ENCODE measurements around the gene KCNQ5. TPM values are rescaled to one million over a fixed set of nuclear protein-coding genes. Genes with fewer than 3 reads are reported as not detected.

The KCNQ5 gene
- total and polyA plus RNA-seq, 2 of the 8 experiments (the other 6 are each of a cell fraction or from before 2014, with no cell fraction given) = 0.83 to 1.2 TPM

DNA sequence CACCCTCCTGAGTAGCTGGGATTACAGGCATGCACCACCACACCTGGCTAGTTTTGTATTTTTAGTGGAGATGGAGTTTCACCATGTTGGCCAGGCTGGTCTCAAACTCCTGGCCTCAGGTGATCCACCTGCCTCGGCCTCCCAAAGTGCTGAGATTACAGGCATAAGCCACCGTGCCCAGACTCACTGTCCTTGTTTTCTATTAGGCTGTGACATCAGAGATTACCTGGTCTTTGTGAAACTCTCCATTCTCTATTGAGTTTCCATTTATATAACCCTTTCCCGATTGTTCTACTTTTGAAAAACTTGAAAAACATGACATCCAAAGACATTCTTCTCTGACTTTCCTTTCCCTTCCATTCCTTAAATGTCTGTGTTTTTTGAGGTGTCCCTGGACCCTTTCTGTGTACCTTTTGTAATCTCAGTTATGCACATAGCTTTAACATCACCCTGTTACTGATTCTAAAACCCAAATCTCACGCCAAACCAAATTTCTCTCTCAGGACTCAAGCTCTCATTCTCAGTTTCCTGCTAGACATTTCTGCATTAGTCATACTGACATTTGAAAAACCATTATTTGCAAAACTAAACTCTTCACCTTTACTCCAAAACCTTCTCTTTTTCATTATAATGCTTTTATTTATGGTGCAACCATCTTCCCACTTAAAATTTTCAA lies 466.4 kb downstream of the KCNQ5 start:
- H3K23ac ChIP-seq (ENCODE audit: insufficient read length) = no peak overlapping the region
- no peak overlapping the region for H2BK12ac ChIP-seq (ENCODE audit: low read depth, low read length)
- no peak overlapping the region for H3K14ac ChIP-seq (ENCODE audit: insufficient read length)
- H3K4me1 ChIP-seq (replicated peaks in 1 of 4; ENCODE audit: control insufficient read depth in 3 of 4, insufficient read depth in 4 of 4, low read length in 3 of 4) = peaks cover 0 to 10% (median 4%) of the 10 kb centered on the region in 4 experiments; a peak in 3 of 7 replicates
- H2AFZ ChIP-seq (ENCODE audit: low read length) = no peak overlapping the region
- no peak overlapping the region for H3K4me3 ChIP-seq (ENCODE audit: extremely low read depth in 1 of 4, insufficient read depth in 2 of 4, low read depth in 3 of 4, low read length in 4 of 4)
- no peaks in the 10 kb centered on the region for H3K9me3 ChIP-seq (ENCODE audit: insufficient read depth in 2 of 2, low read depth in 1 of 2, low read length in 1 of 2)
- no peak overlapping the region for H3K18ac ChIP-seq (ENCODE audit: extremely low read depth, low read length)
- H3K36me3 ChIP-seq (ENCODE audit: control insufficient read depth in 2 of 4, insufficient read depth in 4 of 4, low read length in 3 of 4) = no peaks in the 10 kb centered on the region
- FAIRE-seq (no peak), DNase-seq (ENCODE audit: low read depth in 1 of 2, low spot score in 2 of 2) (no peak)
- WGBS, 2 experiments (ENCODE audit: extremely low coverage in 1 of 2, insufficient coverage in 1 of 2, insufficient read length in 1 of 2, insufficient replicate concordance in 2 of 2, low coverage in 1 of 2, low lambda C conversion rate in 2 of 2, missing lambda C conversion rate in 1 of 2) = 86% methylated on average over 4 of the region's 4 CpGs; no CpG with 5 or more reads in 1 of the 2 experiments
- no peak overlapping the region for H3K9ac ChIP-seq (replicated peaks in 1 of 4; ENCODE audit: extremely low read depth in 1 of 4, low read depth in 3 of 4, low read length in 3 of 4)
- H3K23me2 ChIP-seq (ENCODE audit: low read depth, low read length) = no peaks in the 10 kb centered on the region
- no peak overlapping the region for H2BK5ac ChIP-seq (ENCODE audit: low read depth, low read length)
- H2BK15ac ChIP-seq (ENCODE audit: low read length) = no peak overlapping the region
- H4K91ac ChIP-seq (replicated peaks; ENCODE audit: insufficient read length, low read length) = no peak overlapping the region
- H3K4me2 ChIP-seq (ENCODE audit: insufficient read depth in 1 of 2, low read depth in 2 of 2, low read length in 2 of 2) = no peak overlapping the region
- H3K4ac ChIP-seq (replicated peaks; ENCODE audit: insufficient read length, low read depth, low read length) = no peak overlapping the region
- H3K27ac ChIP-seq (ENCODE audit: low read depth, low read length) = no peak overlapping the region
- no peaks in the 10 kb centered on the region for H3K27me3 ChIP-seq (replicated peaks in 1 of 4; ENCODE audit: control insufficient read depth in 3 of 4, extremely low read depth in 1 of 4, insufficient read depth in 3 of 4, low read length in 3 of 4)
- no peak overlapping the region for H4K8ac ChIP-seq (ENCODE audit: extremely low read depth, insufficient read depth, low read length)
- H2BK120ac ChIP-seq (replicated peaks; ENCODE audit: low read depth, low read length) = no peak overlapping the region
- no peaks in the 10 kb centered on the region for H3K79me2 ChIP-seq (ENCODE audit: control insufficient read depth in 1 of 2, insufficient read depth in 2 of 2, low read length in 2 of 2)
- POLR2A ChIA-PET (ENCODE audit: partially characterized antibody) = no interaction called here
- H2AK5ac ChIP-seq (ENCODE audit: low read depth, low read length) = no peak overlapping the region
- no peak overlapping the region for H4K5ac ChIP-seq (ENCODE audit: insufficient read length, low read depth, low read length)
- H4K20me1 ChIP-seq (replicated peaks in 1 of 2; ENCODE audit: control insufficient read depth in 1 of 2, insufficient read depth in 2 of 2, low read length in 2 of 2) = no peaks in the 10 kb centered on the region
- CTCF ChIA-PET (ENCODE audit: partially characterized antibody) = no interaction called here
- no peak overlapping the region for H2BK20ac ChIP-seq (ENCODE audit: low read length)
- H3K56ac ChIP-seq (replicated peaks; ENCODE audit: insufficient read length, low read depth, low read length) = no peak overlapping the region
- no peaks in the 10 kb centered on the region for H3K79me1 ChIP-seq (ENCODE audit: low read depth, low read length)
- TF ChIP-seq CTBP2 (IDR thresholded peaks at IDR 0.05; ENCODE audit: borderline replicate concordance, insufficient read depth, insufficient read length, low read length) = no peak
- no peak for TF ChIP-seq TAF7 (optimal IDR thresholded peaks at IDR 0.05; ENCODE audit: borderline replicate concordance, low read depth, low read length)
- no peak for TF ChIP-seq GTF2F1 (IDR thresholded peaks at IDR 0.05; ENCODE audit: borderline replicate concordance, low read depth, low read length)
- TF ChIP-seq KDM4A (IDR thresholded peaks at IDR 0.05; ENCODE audit: low read depth, low read length, severe bottlenecking) = no peak
- TF ChIP-seq, protein P1, sequence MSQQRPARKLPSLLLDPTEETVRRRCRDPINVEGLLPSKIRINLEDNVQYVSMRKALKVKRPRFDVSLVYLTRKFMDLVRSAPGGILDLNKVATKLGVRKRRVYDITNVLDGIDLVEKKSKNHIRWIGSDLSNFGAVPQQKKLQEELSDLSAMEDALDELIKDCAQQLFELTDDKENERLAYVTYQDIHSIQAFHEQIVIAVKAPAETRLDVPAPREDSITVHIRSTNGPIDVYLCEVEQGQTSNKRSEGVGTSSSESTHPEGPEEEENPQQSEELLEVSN (IDR thresholded peaks at IDR 0.05) = no peak
- no peak for TF ChIP-seq POLR2A (IDR thresholded peaks at IDR 0.05; ENCODE audit: control extremely low read depth in 1 of 2, low read depth in 2 of 2, low read length in 2 of 2)
- no peak for TF ChIP-seq EGR1 (IDR thresholded peaks at IDR 0.05; ENCODE audit: borderline replicate concordance, low read depth, low read length)
- TF ChIP-seq MAFK (IDR thresholded peaks at IDR 0.05; ENCODE audit: low read depth, low read length) = no peak
- TF ChIP-seq ASH2L (IDR thresholded peaks at IDR 0.05; ENCODE audit: low read length) = no peak
- no peak for TF ChIP-seq KDM1A (IDR thresholded peaks at IDR 0.05; ENCODE audit: borderline replicate concordance, low read length)
- TF ChIP-seq EZH2 (IDR thresholded peaks at IDR 0.05; ENCODE audit: low read depth, low read length, severe bottlenecking) = no peak
- no peak for TF ChIP-seq ZNF274 (IDR thresholded peaks at IDR 0.05; ENCODE audit: borderline replicate concordance, extremely low read depth, low read length)
- TF ChIP-seq TBP (IDR thresholded peaks at IDR 0.05; ENCODE audit: low read depth, low read length) = no peak
- no peak for TF ChIP-seq CREB1 (IDR thresholded peaks at IDR 0.05)

Data from H1 (cell line).